CD4-positive, alpha-beta memory T cell (primary cell): ENCODE results near the gene SWAP70. TPM values are rescaled to one million over a fixed set of nuclear protein-coding genes. Genes with fewer than 3 reads are reported as not detected.

Experiments used
- CTCF ChIA-PET: fragments of 350-600 bp; sonication (Branson Sonifier 250); formaldehyde crosslinking; loops from one replicate; lab custom pipeline; 2021; ENCODE audit warnings: inconsistent platforms; ENCODE audit not compliant: partially characterized antibody; lab: Charles Lee
- POLR2A ChIA-PET: fragments of 350-600 bp; sonication (Branson Sonifier 250); formaldehyde crosslinking; loops from one replicate; lab custom pipeline; 2021; ENCODE audit not compliant: partially characterized antibody; lab: Charles Lee
- DNase-seq, 5 donors: peaks; one replicate each; pipeline versions ENCODE4 v3.0.0 to v3.0.0-alpha.2; 2020 to 2022; ENCODE audit warnings: mixed read lengths in 1 of 5
- H3K27ac ChIP-seq: one replicate; pipeline ENCODE4 v1.7.0; 2013; ENCODE audit warnings: low read depth, low read length
- H3K27me3 ChIP-seq: 2 replicates; pipeline ENCODE4 v1.7.0; 2013; ENCODE audit warnings: mild to moderate bottlenecking, low read length, moderate library complexity; ENCODE audit not compliant: insufficient read depth
- H3K36me3 ChIP-seq: 2 replicates; pipeline ENCODE4 v1.7.0; 2013; ENCODE audit warnings: mild to moderate bottlenecking, low read length, moderate library complexity; ENCODE audit not compliant: insufficient read depth
- H3K4me1 ChIP-seq: 2 replicates; pipeline ENCODE4 v1.7.0; 2013; ENCODE audit warnings: mild to moderate bottlenecking, low read length, moderate library complexity; ENCODE audit not compliant: insufficient read depth
- H3K4me3 ChIP-seq, 2 donors: one replicate each; pipeline ENCODE4 v1.7.0; 2013; ENCODE audit warnings: low read length in 2 of 2, mild to moderate bottlenecking in 1 of 2
- H3K9me3 ChIP-seq, 2 donors: one replicate each; pipeline ENCODE4 v1.7.0; 2013; ENCODE audit warnings: low read length in 2 of 2, control low read depth in 1 of 2; ENCODE audit not compliant: control insufficient read depth in 1 of 2
- H3K27ac Mint-ChIP-seq, 7 donors: one replicate each; pipeline ENCODE4 v1.8.0; 2020 to 2021; ENCODE audit warnings: mixed read lengths in 7 of 7, mild to moderate bottlenecking in 6 of 7, inconsistent platforms in 3 of 7, moderate library complexity in 3 of 7
- H3K27me3 Mint-ChIP-seq, 2 donors: one replicate each; pipeline ENCODE4 v1.8.0; 2020 to 2021; ENCODE audit warnings: mixed read lengths in 2 of 2
- H3K36me3 Mint-ChIP-seq, 2 donors: one replicate each; pipeline ENCODE4 v1.8.0; 2020 to 2021; ENCODE audit warnings: mixed read lengths in 2 of 2, inconsistent platforms in 1 of 2, mild to moderate bottlenecking in 1 of 2
- H3K4me1 Mint-ChIP-seq, 4 donors: one replicate each; pipeline ENCODE4 v1.8.0; 2020 to 2021; ENCODE audit warnings: mixed read lengths in 4 of 4, mild to moderate bottlenecking in 1 of 4
- H3K4me3 Mint-ChIP-seq, 8 donors: one replicate each; pipeline ENCODE4 v1.8.0; 2020 to 2021; ENCODE audit warnings: mixed read lengths in 8 of 8, mild to moderate bottlenecking in 7 of 8, moderate library complexity in 6 of 8, inconsistent platforms in 3 of 8
- H3K9me3 Mint-ChIP-seq, 8 donors: one replicate each; pipeline ENCODE4 v1.8.0; 2020 to 2021; ENCODE audit warnings: mixed read lengths in 8 of 8, mild to moderate bottlenecking in 5 of 8, inconsistent platforms in 3 of 8, moderate library complexity in 1 of 8
- intact Hi-C: fragments of 100-400 bp; cut with micrococcal nuclease; formaldehyde crosslinking; loops from one replicate; pipeline ENCODE4 v1.15.1; 2023
- polyA plus RNA-seq, 2 donors: library from polyadenylated mRNA; unstranded; fragments of 300-500 nt; fragmentation: Illumina TruSeq; gene quantifications; one replicate each; pipeline ENCODE4 v1.2.3, GENCODE V29; 2021
- total RNA-seq, 2 experiments: library from RNA; stranded (reverse); gene quantifications; one replicate each; pipeline ENCODE4 v1.2.3, GENCODE V29; 2021

The SWAP70 gene
- total and polyA plus RNA-seq, 4 experiments from 2014 or later, result 2.2 to 6.6 (median 4.9) TPM

- no peak for DNase-seq
- Mint-ChIP-seq H3K4me1 (no peaks in the 10 kb centered on the region), H3K36me3 (peaks cover 4% of the 10 kb centered on the region in 2 donors), H3K4me3 (no peak overlapping the region), H3K27me3 (no peaks in the 10 kb centered on the region), H3K9me3 (no peaks in the 10 kb centered on the region), H3K27ac (no peak overlapping the region)
- Histone ChIP-seq H3K36me3 (no peaks in the 10 kb centered on the region), H3K9me3 (no peaks in the 10 kb centered on the region), H3K27me3 (no peaks in the 10 kb centered on the region), H3K4me3 (no peak overlapping the region), H3K27ac (no peak overlapping the region), H3K4me1 (no peaks in the 10 kb centered on the region)
- CTCF ChIA-PET, result no interaction called here
- POLR2A ChIA-PET, result no interaction called here
- intact Hi-C loops, result no loop called here
Observed at GRCh38 chr11:9774109-9774508, 110.2 kb downstream of the SWAP70 start.

GRCh38 chr11:9774591-9775397 is 110.9 kb downstream of the SWAP70 start:
- Mint-ChIP-seq H3K36me3 (peaks cover 5 to 9% of the 10 kb centered on the region in 2 donors), H3K27me3 (no peaks in the 10 kb centered on the region), H3K27ac (no peak overlapping the region), H3K4me3 (no peak overlapping the region), H3K4me1 (no peaks in the 10 kb centered on the region), H3K9me3 (no peaks in the 10 kb centered on the region)
- intact Hi-C loops, result no loop called here
- Histone ChIP-seq H3K27ac (no peak overlapping the region), H3K27me3 (no peaks in the 10 kb centered on the region), H3K36me3 (no peaks in the 10 kb centered on the region), H3K9me3 (no peaks in the 10 kb centered on the region), H3K4me3 (no peak overlapping the region), H3K4me1 (no peaks in the 10 kb centered on the region)
- ChIA-PET CTCF (no interaction called here), POLR2A (no interaction called here)
- DNase-seq, result no peak

- no peaks in the 10 kb centered on the region for H3K27me3 ChIP-seq
- no peak for DNase-seq
- H3K36me3 Mint-ChIP-seq, result peaks cover 7 to 14% of the 10 kb centered on the region in 2 donors
- no peak overlapping the region for H3K27ac Mint-ChIP-seq
- no peak overlapping the region for H3K4me3 Mint-ChIP-seq
- H3K36me3 ChIP-seq, result no peaks in the 10 kb centered on the region
- H3K4me1 Mint-ChIP-seq, result no peaks in the 10 kb centered on the region
- H3K27ac ChIP-seq, result no peak overlapping the region
- H3K9me3 ChIP-seq, result no peaks in the 10 kb centered on the region
- H3K4me1 ChIP-seq, result no peaks in the 10 kb centered on the region
- intact Hi-C loops, result no loop called here
- ChIA-PET CTCF (interaction anchor here (1.2 kb wide), 1 partner anchor 16 kb away, joined by 3 read pairs; no protein-coding TSS in a partner anchor), POLR2A (no interaction called here)
- no peaks in the 10 kb centered on the region for H3K27me3 Mint-ChIP-seq
- H3K4me3 ChIP-seq, result no peak overlapping the region
- no peaks in the 10 kb centered on the region for H3K9me3 Mint-ChIP-seq
Observed at GRCh38 chr11:9775398-9775779, 111.5 kb downstream of the SWAP70 start.

- Histone ChIP-seq H3K4me3 (no peak overlapping the region), H3K9me3 (no peaks in the 10 kb centered on the region), H3K4me1 (no peaks in the 10 kb centered on the region), H3K36me3 (no peaks in the 10 kb centered on the region), H3K27me3 (no peaks in the 10 kb centered on the region), H3K27ac (no peak overlapping the region)
- intact Hi-C loops, result no loop called here
- Mint-ChIP-seq H3K27ac (no peak overlapping the region), H3K4me3 (no peak overlapping the region), H3K36me3 (peaks cover 13 to 19% of the 10 kb centered on the region in 2 donors), H3K4me1 (no peaks in the 10 kb centered on the region), H3K27me3 (no peaks in the 10 kb centered on the region), H3K9me3 (no peaks in the 10 kb centered on the region)
- DNase-seq, result no peak
- ChIA-PET CTCF (interaction anchor here (1.2 kb wide), 1 partner anchor 17 kb away, joined by 3 read pairs; no protein-coding TSS in a partner anchor), POLR2A (no interaction called here)
Observed at GRCh38 chr11:9776203-9776602, 112.3 kb downstream of the SWAP70 start.

GRCh38 chr11:9777066-9777465 is 113.2 kb downstream of the SWAP70 start:
- DNase-seq, result no peak
- H3K27me3 ChIP-seq, result no peaks in the 10 kb centered on the region
- intact Hi-C loops, result no loop called here
- H3K27ac ChIP-seq, result no peak overlapping the region
- Mint-ChIP-seq H3K4me3 (no peak overlapping the region), H3K27me3 (no peaks in the 10 kb centered on the region), H3K9me3 (no peaks in the 10 kb centered on the region), H3K36me3 (peaks cover 21 to 24% of the 10 kb centered on the region in 2 donors), H3K27ac (peak overlapping the region in 1 of 7 donors; percentile 15), H3K4me1 (no peaks in the 10 kb centered on the region)
- no peaks in the 10 kb centered on the region for H3K36me3 ChIP-seq
- ChIA-PET POLR2A (no interaction called here), CTCF (no interaction called here)
- no peak overlapping the region for H3K4me3 ChIP-seq
- H3K9me3 ChIP-seq, result no peaks in the 10 kb centered on the region
- no peaks in the 10 kb centered on the region for H3K4me1 ChIP-seq

GRCh38 chr11:9777525-9777924 is 113.6 kb downstream of the SWAP70 start:
- Mint-ChIP-seq H3K27me3 (no peaks in the 10 kb centered on the region), H3K27ac (peak overlapping the region in 1 of 7 donors; percentile 15), H3K4me3 (no peak overlapping the region), H3K36me3 (peaks cover 23 to 24% of the 10 kb centered on the region in 2 donors), H3K4me1 (no peaks in the 10 kb centered on the region), H3K9me3 (no peaks in the 10 kb centered on the region)
- CTCF ChIA-PET, result no interaction called here
- no peaks in the 10 kb centered on the region for H3K36me3 ChIP-seq
- H3K27me3 ChIP-seq, result no peaks in the 10 kb centered on the region
- H3K9me3 ChIP-seq, result no peaks in the 10 kb centered on the region
- POLR2A ChIA-PET, result no interaction called here
- H3K27ac ChIP-seq, result no peak overlapping the region
- DNase-seq, result no peak
- no peak overlapping the region for H3K4me3 ChIP-seq
- H3K4me1 ChIP-seq, result no peaks in the 10 kb centered on the region
- intact Hi-C loops, result no loop called here

GRCh38 chr11:9780929-9781328 is 117.1 kb downstream of the SWAP70 start:
- H3K27me3 ChIP-seq, result no peaks in the 10 kb centered on the region
- no peak overlapping the region for H3K27ac ChIP-seq
- Mint-ChIP-seq H3K27ac (peak overlapping the region in 1 of 7 donors; percentile 43), H3K36me3 (peaks cover 35 to 43% of the 10 kb centered on the region in 2 donors), H3K9me3 (no peaks in the 10 kb centered on the region), H3K27me3 (no peaks in the 10 kb centered on the region), H3K4me3 (no peak overlapping the region), H3K4me1 (no peaks in the 10 kb centered on the region)
- intact Hi-C loops, result no loop called here
- H3K4me1 ChIP-seq, result no peaks in the 10 kb centered on the region
- ChIA-PET CTCF (no interaction called here), POLR2A (no interaction called here)
- no peaks in the 10 kb centered on the region for H3K36me3 ChIP-seq
- no peak overlapping the region for H3K4me3 ChIP-seq
- H3K9me3 ChIP-seq, result no peaks in the 10 kb centered on the region
- DNase-seq, result no peak
